Loucy (cell line): Measurements from ENCODE around the gene OGDH.

ENCODE experiments used
- H2AFZ ChIP-seq: fragments of 200-600 bp; sonication (generic); 2 replicates; pipeline ENCODE4 v1.6.0; 2016; ENCODE audit warnings: antibody characterized with exemption, mild to moderate bottlenecking, low read length, moderate library complexity
- H3F3A ChIP-seq: fragments of 200-600 bp; 2 replicates; pipeline ENCODE4 v1.6.0; 2016; ENCODE audit warnings: antibody characterized with exemption, low read depth, mild to moderate bottlenecking
- H3K27me3 ChIP-seq: fragments of 200-600 bp; sonication (generic); 2 replicates; pipeline ENCODE4 v1.6.1; 2014; ENCODE audit warnings: low read length, mild to moderate bottlenecking; ENCODE audit not compliant: insufficient read depth, poor library complexity, severe bottlenecking
- H3K36me3 ChIP-seq: fragments of 200-600 bp; sonication (generic); 2 replicates; pipeline ENCODE4 v1.6.1; 2016; ENCODE audit warnings: low read length; ENCODE audit not compliant: insufficient read depth
- H3K4me1 ChIP-seq: fragments of 200-600 bp; sonication (generic); 2 replicates; pipeline ENCODE4 v1.5.1; 2014; ENCODE audit warnings: low read length, mild to moderate bottlenecking; ENCODE audit not compliant: insufficient read depth, poor library complexity, severe bottlenecking
- H3K4me2 ChIP-seq: fragments of 200-600 bp; sonication (generic); 2 replicates; pipeline ENCODE4 v1.6.0; 2014; ENCODE audit warnings: antibody characterized with exemption, low read length, low read depth, mild to moderate bottlenecking; ENCODE audit not compliant: poor library complexity, severe bottlenecking
- H3K4me3 ChIP-seq: fragments of 200-600 bp; sonication (generic); 2 replicates; pipeline ENCODE4 v1.5.1; 2014; ENCODE audit warnings: low read length, mild to moderate bottlenecking, mixed read lengths; ENCODE audit not compliant: poor library complexity, severe bottlenecking
- H3K79me2 ChIP-seq: fragments of 200-600 bp; sonication (generic); 2 replicates; pipeline ENCODE4 v1.6.1; 2014; ENCODE audit warnings: low read length; ENCODE audit not compliant: insufficient read depth
- H3K9ac ChIP-seq: fragments of 200-600 bp; sonication (generic); 2 replicates; pipeline ENCODE4 v1.6.0; 2014; ENCODE audit warnings: mild to moderate bottlenecking, low read depth, low read length, moderate library complexity; ENCODE audit not compliant: poor library complexity, severe bottlenecking
- H3K9me2 ChIP-seq: fragments of 200-600 bp; sonication (generic); replicated peaks from 2 replicates; pipeline ENCODE4 v1.6.1; 2016; ENCODE audit warnings: low read depth, low read length, mixed read lengths
- H3K9me3 ChIP-seq: fragments of 200-600 bp; sonication (generic); 2 replicates; pipeline ENCODE4 v1.6.1; 2014; ENCODE audit warnings: mild to moderate bottlenecking, antibody characterized with exemption, low read length, low read depth; ENCODE audit not compliant: insufficient read depth
- H4K20me1 ChIP-seq: fragments of 200-600 bp; sonication (generic); 2 replicates; pipeline ENCODE4 v1.6.0; 2014; ENCODE audit warnings: antibody characterized with exemption, low read length, mild to moderate bottlenecking; ENCODE audit not compliant: insufficient read depth, poor library complexity, severe bottlenecking
- EZH2phosphoT487 ChIP-seq: fragments of 200-600 bp; IDR thresholded peaks from 2 replicates; pipeline ENCODE4 v1.6.1; 2018; ENCODE audit warnings: antibody characterized with exemption, mild to moderate bottlenecking, moderate library complexity, borderline replicate concordance
- TF ChIP-seq, protein P1 (sequence below): fragments of 200-600 bp; sonication (generic); conservative IDR thresholded peaks from 2 replicates; pipeline ENCODE4 v1.5.1; 2014; ENCODE audit warnings: mild to moderate bottlenecking, antibody characterized with exemption, low read length

The OGDH gene

DNA sequence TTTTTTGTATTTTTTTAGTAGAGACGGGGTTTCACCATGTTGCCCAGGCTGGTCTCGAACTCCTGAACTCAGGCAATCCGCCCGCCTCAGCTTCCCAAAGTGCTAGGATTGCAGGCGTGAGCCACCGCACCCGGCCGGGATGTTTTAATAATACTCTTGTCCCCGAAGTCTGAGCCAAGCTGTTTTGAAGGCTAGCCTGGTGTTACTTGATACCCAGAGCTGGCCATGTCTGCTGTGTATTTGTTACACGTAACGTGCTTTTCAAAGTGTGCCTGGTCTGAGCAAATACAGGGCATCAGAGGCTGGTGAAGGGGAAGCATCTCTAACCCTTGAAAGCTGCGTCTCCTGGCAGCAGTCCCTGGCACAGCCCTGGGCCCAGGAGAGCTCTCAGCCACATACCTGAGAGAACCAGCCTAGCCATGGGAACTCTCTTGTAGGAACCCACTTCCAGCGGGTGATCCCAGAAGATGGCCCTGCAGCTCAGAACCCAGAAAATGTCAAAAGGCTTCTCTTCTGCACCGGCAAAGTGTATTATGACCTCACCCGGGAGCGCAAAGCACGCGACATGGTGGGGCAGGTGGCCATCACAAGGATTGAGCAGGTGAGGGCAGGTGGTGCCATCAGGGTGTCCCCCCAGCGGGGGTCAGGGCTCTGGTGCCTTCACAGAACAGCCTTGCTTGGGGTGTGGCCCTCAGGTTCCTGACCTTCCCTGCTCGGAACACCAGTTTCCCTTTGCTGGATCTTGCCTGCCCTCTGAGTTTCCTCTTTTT, 100.5 kb downstream of the OGDH start:
- no peaks in the 10 kb centered on the region for H4K20me1 ChIP-seq
- H3K4me3 ChIP-seq: no peak overlapping the region
- no peaks in the 10 kb centered on the region for H3K27me3 ChIP-seq
- no peaks in the 10 kb centered on the region for H3K9me2 ChIP-seq
- no peak overlapping the region for H2AFZ ChIP-seq
- no peaks in the 10 kb centered on the region for H3K79me2 ChIP-seq
- H3K36me3 ChIP-seq: peaks cover 17% of the 10 kb centered on the region; the same call in 1 of the 2 replicates
- H3K9me3 ChIP-seq: no peaks in the 10 kb centered on the region
- H3K4me1 ChIP-seq: no peaks in the 10 kb centered on the region
- H3K4me2 ChIP-seq: no peak overlapping the region
- TF ChIP-seq EZH2phosphoT487: no peak
- TF ChIP-seq, protein P1, sequence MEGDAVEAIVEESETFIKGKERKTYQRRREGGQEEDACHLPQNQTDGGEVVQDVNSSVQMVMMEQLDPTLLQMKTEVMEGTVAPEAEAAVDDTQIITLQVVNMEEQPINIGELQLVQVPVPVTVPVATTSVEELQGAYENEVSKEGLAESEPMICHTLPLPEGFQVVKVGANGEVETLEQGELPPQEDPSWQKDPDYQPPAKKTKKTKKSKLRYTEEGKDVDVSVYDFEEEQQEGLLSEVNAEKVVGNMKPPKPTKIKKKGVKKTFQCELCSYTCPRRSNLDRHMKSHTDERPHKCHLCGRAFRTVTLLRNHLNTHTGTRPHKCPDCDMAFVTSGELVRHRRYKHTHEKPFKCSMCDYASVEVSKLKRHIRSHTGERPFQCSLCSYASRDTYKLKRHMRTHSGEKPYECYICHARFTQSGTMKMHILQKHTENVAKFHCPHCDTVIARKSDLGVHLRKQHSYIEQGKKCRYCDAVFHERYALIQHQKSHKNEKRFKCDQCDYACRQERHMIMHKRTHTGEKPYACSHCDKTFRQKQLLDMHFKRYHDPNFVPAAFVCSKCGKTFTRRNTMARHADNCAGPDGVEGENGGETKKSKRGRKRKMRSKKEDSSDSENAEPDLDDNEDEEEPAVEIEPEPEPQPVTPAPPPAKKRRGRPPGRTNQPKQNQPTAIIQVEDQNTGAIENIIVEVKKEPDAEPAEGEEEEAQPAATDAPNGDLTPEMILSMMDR: no peak
- H3F3A ChIP-seq: no peaks in the 10 kb centered on the region
- no peak overlapping the region for H3K9ac ChIP-seq

DNA sequence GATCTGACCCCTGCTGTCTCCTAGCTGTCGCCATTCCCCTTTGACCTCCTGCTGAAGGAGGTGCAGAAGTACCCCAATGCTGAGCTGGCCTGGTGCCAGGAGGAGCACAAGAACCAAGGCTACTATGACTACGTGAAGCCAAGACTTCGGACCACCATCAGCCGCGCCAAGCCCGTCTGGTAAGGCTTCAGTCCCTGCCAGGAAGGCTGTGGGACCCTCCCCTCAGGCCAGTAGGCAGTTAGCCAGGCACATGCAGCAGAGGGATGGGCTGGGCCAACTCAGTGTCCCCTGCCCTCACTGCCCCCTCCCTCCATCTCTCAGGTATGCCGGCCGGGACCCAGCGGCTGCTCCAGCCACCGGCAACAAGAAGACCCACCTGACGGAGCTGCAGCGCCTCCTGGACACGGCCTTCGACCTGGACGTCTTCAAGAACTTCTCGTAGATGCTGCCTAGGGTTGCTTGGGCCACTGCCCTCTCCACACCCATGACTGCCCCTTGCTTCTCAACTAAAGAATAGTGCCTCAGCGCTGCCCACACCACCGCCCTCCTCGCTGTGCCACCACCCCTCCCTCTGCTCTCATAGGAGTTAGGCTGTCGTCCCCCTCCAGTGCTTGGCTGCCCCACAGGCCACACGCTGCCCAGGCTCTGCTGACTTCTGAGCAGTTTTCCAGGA, 101.3 kb downstream of the OGDH start:
- Histone ChIP-seq H4K20me1 (no peaks in the 10 kb centered on the region), H2AFZ (no peak overlapping the region), H3K27me3 (no peaks in the 10 kb centered on the region), H3K9ac (no peak overlapping the region), H3K9me2 (no peaks in the 10 kb centered on the region), H3F3A (no peaks in the 10 kb centered on the region), H3K36me3 (peaks cover 17% of the 10 kb centered on the region; the same call in 1 of the 2 replicates), H3K79me2 (no peaks in the 10 kb centered on the region), H3K9me3 (no peaks in the 10 kb centered on the region), H3K4me1 (no peaks in the 10 kb centered on the region), H3K4me2 (no peak overlapping the region), H3K4me3 (no peak overlapping the region)
- TF ChIP-seq EZH2phosphoT487: no peak
- TF ChIP-seq, protein P1: no peak

DNA sequence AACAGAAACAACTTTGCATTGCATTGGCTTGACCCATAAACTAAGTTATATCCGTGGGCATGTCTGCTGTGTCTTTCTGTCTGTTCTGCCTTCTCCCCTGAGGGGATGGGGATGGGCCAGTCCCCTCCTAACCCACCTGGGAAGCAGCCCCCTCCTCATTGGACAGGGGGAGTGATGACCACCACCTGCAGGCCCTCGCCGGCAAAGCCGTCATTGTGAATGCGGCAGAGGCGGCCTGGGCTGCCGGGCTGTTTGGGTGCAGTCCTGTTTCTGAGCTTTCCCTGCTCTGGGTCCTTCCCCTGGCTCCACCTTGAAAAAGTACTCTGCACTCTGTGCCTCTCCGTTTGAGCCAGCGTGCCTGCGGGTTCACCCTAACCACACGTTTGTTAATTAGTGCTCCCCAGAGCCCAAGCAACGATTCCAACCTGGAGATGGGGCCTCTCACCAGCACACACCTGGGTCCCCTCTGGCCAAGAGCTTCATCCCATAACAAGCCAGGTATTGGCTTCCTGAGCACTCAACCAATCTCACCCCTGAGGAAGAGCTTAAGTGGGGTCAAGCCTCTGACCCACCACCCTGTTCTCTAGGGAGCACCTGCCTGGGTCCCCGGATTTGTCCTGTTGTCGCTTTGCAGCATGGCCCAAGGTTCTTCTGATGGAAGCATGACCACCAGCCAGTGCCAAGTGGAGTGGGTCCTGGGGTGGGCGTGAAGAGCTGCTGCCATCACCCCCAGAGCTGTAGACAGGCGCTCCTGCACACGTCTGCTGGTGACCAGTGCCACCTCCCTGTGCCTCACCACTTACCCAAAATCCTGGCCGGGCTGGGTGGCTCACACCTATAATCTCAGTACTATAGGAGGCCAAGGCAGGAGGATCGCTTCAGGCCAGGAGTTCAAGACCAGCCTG, 102.8 kb downstream of the OGDH start:
- peaks cover 17% of the 10 kb centered on the region; the same call in 1 of the 2 replicates for H3K36me3 ChIP-seq
- H3K9me3 ChIP-seq: no peaks in the 10 kb centered on the region
- no peaks in the 10 kb centered on the region for H3F3A ChIP-seq
- H3K79me2 ChIP-seq: no peaks in the 10 kb centered on the region
- H3K4me2 ChIP-seq: no peak overlapping the region
- no peaks in the 10 kb centered on the region for H3K9me2 ChIP-seq
- H3K9ac ChIP-seq: no peak overlapping the region
- no peak overlapping the region for H2AFZ ChIP-seq
- no peaks in the 10 kb centered on the region for H3K4me1 ChIP-seq
- no peak overlapping the region for H3K4me3 ChIP-seq
- H4K20me1 ChIP-seq: no peaks in the 10 kb centered on the region
- TF ChIP-seq EZH2phosphoT487: no peak
- TF ChIP-seq, protein P1: no peak
- H3K27me3 ChIP-seq: no peaks in the 10 kb centered on the region
